Endothelial cell (in vitro differentiated cells): Measurements from ENCODE around the gene LRRC3C. TPM values are rescaled to one million over a fixed set of nuclear protein-coding genes. Genes with fewer than 3 reads are reported as not detected.
A peak's percentile ranks its signal among the peaks of the same experiment; 100 is the strongest.

Experiments
- DNase-seq: peaks from one replicate; pipeline ENCODE4 v3.0.0; 2021; ENCODE audit warnings: low spot score
- H3K27ac Mint-ChIP-seq: one replicate; pipeline ENCODE4 v1.8.0; 2021; ENCODE audit warnings: mixed read lengths, inconsistent platforms; ENCODE audit not compliant: unreplicated experiment
- H3K27me3 Mint-ChIP-seq: one replicate; pipeline ENCODE4 v1.8.0; 2021; ENCODE audit warnings: mild to moderate bottlenecking, moderate library complexity, mixed read lengths, inconsistent platforms; ENCODE audit not compliant: unreplicated experiment
- H3K36me3 Mint-ChIP-seq: one replicate; pipeline ENCODE4 v1.8.0; 2021; ENCODE audit warnings: mild to moderate bottlenecking, low read depth, mixed read lengths, inconsistent platforms; ENCODE audit not compliant: unreplicated experiment
- H3K4me1 Mint-ChIP-seq: one replicate; pipeline ENCODE4 v1.8.0; 2021; ENCODE audit warnings: mild to moderate bottlenecking, mixed read lengths, inconsistent platforms; ENCODE audit not compliant: unreplicated experiment
- H3K4me3 Mint-ChIP-seq: one replicate; pipeline ENCODE4 v1.8.0; 2021; ENCODE audit warnings: mild to moderate bottlenecking, mixed read lengths, inconsistent platforms; ENCODE audit not compliant: unreplicated experiment
- H3K9me3 Mint-ChIP-seq: one replicate; pipeline ENCODE4 v1.8.0; 2021; ENCODE audit warnings: mixed read lengths, inconsistent platforms; ENCODE audit not compliant: unreplicated experiment
- total RNA-seq: library from RNA; stranded (reverse); fragmentation: NEBNext Ultra II Directional; extraction: Animal tissue kit (Norgen Biotek cat#: 25700); gene quantifications from one replicate; pipeline ENCODE4 v1.2.1, GENCODE V29; 2021; ENCODE audit not compliant: unreplicated experiment
- TF ChIP-seq, protein P1 (sequence below): fragments of 200-600 bp; sonication (generic); IDR thresholded peaks from one replicate; pipeline ENCODE4 v1.5.0; 2021; ENCODE audit warnings: antibody characterized with exemption; ENCODE audit not compliant: unreplicated experiment

The LRRC3C gene
- total RNA-seq, 1 donor from 2014 or later = not detected

- Mint-ChIP-seq H3K27ac (no peak overlapping the region), H3K36me3 (peaks cover 62% of the 10 kb centered on the region), H3K4me1 (peaks cover 10% of the 10 kb centered on the region), H3K27me3 (no peaks in the 10 kb centered on the region), H3K4me3 (peak overlapping the region; percentile 51), H3K9me3 (no peaks in the 10 kb centered on the region)
- TF ChIP-seq, protein P1, sequence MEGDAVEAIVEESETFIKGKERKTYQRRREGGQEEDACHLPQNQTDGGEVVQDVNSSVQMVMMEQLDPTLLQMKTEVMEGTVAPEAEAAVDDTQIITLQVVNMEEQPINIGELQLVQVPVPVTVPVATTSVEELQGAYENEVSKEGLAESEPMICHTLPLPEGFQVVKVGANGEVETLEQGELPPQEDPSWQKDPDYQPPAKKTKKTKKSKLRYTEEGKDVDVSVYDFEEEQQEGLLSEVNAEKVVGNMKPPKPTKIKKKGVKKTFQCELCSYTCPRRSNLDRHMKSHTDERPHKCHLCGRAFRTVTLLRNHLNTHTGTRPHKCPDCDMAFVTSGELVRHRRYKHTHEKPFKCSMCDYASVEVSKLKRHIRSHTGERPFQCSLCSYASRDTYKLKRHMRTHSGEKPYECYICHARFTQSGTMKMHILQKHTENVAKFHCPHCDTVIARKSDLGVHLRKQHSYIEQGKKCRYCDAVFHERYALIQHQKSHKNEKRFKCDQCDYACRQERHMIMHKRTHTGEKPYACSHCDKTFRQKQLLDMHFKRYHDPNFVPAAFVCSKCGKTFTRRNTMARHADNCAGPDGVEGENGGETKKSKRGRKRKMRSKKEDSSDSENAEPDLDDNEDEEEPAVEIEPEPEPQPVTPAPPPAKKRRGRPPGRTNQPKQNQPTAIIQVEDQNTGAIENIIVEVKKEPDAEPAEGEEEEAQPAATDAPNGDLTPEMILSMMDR = no peak
- DNase-seq = no peak
Measured at GRCh38 chr17:39994448-39994847, 66.9 kb downstream of the LRRC3C start.

Other genes with a start within 250 kb of the LRRC3C start
- gene PGAP3, start 239.7 kb upstream of the LRRC3C start, total RNA-seq = 11.2 TPM
- gene ERBB2, start 227.7 kb upstream of the LRRC3C start, total RNA-seq = 49.0 TPM
- gene MIEN1, start 197.2 kb upstream of the LRRC3C start, total RNA-seq = 15.5 TPM
- gene GRB7, start 189.8 kb upstream of the LRRC3C start, total RNA-seq = 1.3 TPM
- gene IKZF3, start 63.4 kb upstream of the LRRC3C start, total RNA-seq = not detected
- not detected for gene ZPBP2, start 59.5 kb upstream of the LRRC3C start, total RNA-seq
- 9.0 TPM for gene GSDMB, start 9.1 kb upstream of the LRRC3C start, total RNA-seq
- gene ORMDL3, start 131 bp upstream of the LRRC3C start, total RNA-seq = 49.3 TPM
- not detected for gene GSDMA, start 35.3 kb downstream of the LRRC3C start, total RNA-seq
- 132 TPM for gene PSMD3, start 53.1 kb downstream of the LRRC3C start, total RNA-seq
- not detected for gene CSF3, start 87.7 kb downstream of the LRRC3C start, total RNA-seq
- 111 TPM for gene MED24, start 126.7 kb downstream of the LRRC3C start, total RNA-seq
- 13.6 TPM for gene THRA, start 135.2 kb downstream of the LRRC3C start, total RNA-seq
- 2.6 TPM for gene NR1D1, start 172.9 kb downstream of the LRRC3C start, total RNA-seq
- 96.2 TPM for gene MSL1, start 194.2 kb downstream of the LRRC3C start, total RNA-seq
- 96.4 TPM for gene CASC3, start 212.8 kb downstream of the LRRC3C start, total RNA-seq
- gene RAPGEFL1, start 249.7 kb downstream of the LRRC3C start, total RNA-seq = 18.3 TPM